ENCODE results near the gene CACFD1.

Gene CACFD1

GRCh38 chr9:133502112-133502511 is 42.3 kb downstream of the CACFD1 start:
- no peak for DNase-seq (ENCODE audit: low read depth)

DNA sequence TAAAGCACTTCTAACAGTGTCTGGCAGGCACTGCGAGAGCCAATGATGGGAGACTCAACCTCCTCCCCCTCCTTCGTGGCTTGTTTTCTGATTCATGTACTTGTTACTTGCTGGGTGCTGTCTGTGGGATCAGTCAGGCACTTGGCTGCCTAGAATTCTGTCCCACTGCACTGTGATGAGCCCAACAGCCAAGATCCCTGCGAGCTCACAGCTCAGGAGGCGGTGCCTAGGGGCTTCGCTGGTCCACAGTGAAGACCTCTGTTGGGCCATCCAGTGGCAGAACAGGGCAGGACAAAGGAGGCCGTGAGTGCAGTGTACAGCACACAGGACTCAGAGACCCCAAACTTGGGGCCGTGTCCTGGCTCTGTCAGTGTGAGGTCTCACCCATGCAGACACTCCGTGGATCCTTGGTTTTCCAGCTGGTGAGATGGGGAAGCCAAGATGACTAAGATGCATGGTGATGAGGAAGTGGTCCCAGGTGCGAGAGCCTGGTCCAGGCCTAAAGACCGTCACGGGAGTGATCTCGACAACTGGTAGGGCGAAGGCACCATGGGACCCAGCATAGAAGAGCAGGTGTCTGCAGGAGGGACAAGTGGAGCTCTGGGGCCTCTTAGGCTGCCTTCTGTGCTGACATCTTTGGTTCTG is 45.5 kb downstream of the CACFD1 start:
- DNase-seq (ENCODE audit: low read depth), result no peak

GRCh38 chr9:133505901-133506652 is 46.3 kb downstream of the CACFD1 start:
- no peak for DNase-seq (ENCODE audit: low read depth)

DNA sequence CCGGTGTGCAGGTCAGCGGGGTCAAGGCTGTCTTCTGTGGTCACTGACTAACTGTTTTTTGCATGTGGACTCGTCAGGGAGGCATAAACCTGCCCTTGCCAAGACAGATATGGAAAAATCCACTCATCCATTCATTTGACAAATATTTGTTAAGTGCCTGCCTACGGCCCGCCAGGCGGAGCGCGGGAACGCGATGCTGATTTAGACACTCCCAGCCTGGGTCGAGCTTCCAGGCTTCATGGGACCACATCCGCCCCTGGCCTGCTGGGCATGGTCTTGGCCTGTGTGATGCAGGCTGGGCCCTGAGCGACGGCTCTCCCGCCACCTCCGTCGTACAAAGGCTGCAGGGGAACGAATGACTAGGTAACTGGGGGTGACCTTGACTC is 46.9 kb downstream of the CACFD1 start:
- DNase-seq (ENCODE audit: low read depth), result no peak

DNA sequence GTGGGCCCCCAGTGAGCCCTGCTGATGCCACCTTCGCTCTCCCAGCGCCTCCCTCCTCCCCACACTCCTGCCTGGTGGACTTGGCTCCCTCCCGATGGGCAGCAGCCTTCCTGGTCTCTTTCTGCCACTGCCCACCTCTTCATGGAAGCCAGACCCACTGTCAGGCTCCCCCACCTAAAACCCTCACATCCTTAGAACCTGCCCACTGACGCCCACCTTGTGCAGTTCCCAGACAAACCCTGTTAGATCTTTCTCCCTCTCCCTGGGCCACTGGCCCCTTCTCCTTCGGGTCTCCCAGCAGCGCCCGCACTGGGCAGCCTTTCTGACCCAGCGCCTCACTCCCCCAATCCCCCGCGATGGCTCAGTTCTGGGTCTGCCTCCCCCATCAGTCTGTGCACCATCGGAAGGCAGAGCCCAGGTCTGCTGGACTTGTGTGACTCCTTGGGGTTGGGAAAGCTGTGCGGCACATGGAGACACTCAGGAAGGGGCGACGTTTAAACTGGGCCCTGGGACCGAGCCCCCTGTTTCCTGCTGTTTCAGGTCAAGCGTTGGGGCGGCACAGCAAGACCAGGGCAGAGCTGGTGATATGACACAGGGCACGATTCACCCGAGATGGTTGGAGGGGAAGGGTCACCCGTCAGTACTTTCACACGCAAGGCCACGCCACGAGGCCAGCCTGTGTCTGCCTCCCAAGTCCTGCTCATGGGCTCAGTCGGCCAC is 47.6 kb downstream of the CACFD1 start:
- DNase-seq (ENCODE audit: low read depth), result no peak

- no peak for DNase-seq (ENCODE audit: low read depth)
These were observed 48.3 kb downstream of the CACFD1 start for GRCh38 chr9:133508046-133508445.

- no peak for DNase-seq (ENCODE audit: low read depth)
These were observed 49.7 kb downstream of the CACFD1 start for GRCh38 chr9:133509179-133510083.

DNA sequence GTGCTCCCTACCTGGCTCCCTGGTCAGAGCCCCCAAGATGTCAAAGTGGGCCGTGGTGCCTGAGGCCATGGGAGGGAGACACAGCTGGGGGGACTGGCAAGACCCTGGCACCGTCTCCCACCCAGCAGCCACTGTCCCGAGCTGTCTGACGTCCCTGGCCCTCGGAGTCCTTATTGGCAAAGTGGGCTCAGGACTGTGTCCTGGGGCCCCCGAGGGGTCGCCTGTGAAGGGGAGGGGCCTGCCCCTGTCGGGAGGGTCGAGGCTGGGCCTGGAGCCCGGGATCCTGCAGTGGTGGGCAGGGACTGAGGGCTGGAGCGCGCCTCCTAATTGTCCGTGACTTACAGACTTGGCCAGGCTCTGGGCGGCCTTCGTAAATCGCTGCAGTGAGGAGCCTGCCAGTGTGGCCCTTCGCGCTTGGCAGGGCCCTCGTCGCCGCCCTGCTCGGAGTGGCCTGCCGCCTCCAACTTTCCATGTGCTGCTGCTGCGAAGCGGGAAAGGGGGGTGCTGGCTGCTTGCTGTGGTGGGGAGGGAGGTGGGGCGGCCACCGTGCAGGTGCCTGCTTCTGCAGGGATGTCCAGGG is 51.2 kb downstream of the CACFD1 start:
- DNase-seq (ENCODE audit: low read depth), result no peak

GRCh38 chr9:133511607-133512006 is 51.8 kb downstream of the CACFD1 start:
- no peak for DNase-seq (ENCODE audit: low read depth)

DNA sequence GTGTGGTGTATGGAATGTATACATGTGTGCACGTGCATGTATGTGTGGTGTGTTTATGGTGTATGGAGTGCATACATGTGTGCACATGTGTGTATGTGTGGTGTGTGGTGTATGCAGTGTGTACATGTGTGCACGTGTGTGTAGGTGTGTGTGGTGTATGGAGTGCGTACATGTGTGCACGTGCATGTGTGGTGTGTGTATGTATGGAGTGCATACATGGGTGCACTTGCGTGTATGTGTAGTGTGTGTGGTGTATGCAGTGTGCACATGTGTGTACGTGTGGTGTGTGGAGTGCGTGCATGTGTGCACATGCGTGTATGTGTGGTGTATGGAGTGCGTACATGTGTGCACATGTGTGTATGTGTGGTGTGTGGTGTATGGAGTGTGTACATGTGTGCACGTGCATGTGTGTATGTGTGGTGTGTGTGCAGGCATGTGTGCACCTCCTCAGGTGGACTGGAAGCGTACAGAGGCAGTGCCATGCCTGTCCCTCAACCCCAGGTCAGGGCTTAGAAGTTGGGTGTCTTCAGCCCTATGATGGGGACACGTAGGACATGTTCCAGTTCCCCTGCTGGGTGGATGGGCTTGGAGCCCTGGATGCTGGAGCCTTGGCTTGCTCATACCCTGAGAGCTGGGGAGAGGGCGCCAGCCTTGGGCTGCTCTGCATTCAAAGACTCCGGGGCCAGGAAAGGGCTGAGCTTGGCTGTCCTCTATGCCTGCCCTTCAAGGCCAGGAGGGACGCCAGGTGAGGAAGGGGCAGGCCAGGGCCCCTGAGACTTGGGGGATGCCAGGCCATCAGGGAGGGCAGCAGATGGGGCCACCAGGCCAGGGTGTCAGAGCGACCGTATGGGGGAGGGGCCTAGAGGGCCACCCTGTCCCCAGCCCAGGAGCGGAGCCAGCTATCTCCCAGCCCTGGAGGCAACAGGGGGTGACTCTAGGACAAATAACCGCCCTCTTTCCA is 52.8 kb downstream of the CACFD1 start:
- DNase-seq (ENCODE audit: low read depth), result no peak

GRCh38 chr9:133513214-133514100 is 53.7 kb downstream of the CACFD1 start:
- DNase-seq (ENCODE audit: low read depth), result no peak

GRCh38 chr9:133514460-133515239 is 54.9 kb downstream of the CACFD1 start:
- no peak for DNase-seq (ENCODE audit: low read depth)

GRCh38 chr9:133515240-133515610 is 55.4 kb downstream of the CACFD1 start:
- DNase-seq (ENCODE audit: low read depth), result no peak

DNA sequence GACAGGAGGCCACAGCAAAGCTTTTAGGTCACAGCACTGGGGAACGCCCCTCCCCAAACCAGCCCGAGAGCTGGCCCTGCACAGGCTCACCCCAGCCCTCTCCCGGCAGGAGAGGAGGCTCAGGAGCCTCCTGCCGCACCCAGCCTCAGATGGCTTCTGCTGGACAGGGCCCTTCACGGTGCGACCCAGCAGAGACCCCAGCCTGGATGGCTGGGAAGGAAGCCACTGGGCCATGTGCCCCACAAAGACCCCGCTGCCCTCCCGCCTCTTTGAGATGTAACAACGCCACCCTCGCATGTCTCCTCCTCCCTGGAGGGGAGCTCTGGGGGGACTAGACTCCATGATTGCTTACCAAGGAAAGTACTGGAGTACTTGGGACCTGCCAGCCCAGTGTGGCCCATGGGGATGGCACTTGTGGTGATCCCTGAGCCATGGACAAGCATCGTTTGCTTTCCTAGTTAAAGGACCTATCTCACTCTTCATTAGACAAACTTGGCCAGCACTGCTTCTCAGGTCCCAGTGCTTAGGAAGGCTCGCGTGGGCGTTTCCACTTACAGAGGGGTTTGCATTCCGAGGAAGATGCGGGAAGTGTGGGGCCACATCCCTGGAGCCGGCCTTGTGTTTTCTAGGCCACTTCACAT is 56.0 kb downstream of the CACFD1 start:
- no peak for DNase-seq (ENCODE audit: low read depth)

DNA sequence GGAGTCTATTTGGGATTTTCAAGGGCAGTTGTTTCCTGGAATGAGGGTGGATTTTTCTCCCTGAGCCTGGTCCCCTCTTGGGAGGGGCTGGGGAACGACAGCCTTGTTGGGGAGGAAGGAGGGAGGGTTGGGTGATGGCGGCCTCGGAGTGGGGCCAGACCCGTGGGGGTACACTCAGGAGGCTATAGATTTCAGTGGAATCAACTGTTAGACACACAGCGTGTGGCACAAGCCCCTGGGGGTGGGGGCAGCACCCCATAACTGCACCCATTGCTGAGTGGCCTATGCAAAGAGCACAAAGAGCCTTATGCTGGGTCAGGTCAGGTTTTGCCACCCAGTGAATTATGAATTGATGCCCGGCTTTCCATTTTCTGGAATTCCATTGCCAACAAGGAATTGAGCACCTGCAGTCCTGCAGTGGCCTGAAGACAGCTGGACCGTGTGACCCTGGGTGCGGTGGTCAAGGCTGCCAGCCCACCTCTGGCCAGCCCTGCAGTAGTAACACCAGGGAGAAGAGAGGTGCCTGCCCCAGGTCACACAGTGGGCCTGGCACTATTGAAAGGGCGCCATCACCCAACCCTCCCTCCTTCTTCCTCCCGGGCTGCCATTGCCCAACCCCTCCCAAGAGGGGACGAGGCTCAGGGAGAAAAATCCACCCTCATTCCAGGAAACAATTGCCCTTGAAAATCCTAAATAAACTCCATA is 56.6 kb downstream of the CACFD1 start:
- DNase-seq (ENCODE audit: low read depth), result no peak

- DNase-seq (ENCODE audit: low read depth), result no peak
These were observed 57.2 kb downstream of the CACFD1 start for GRCh38 chr9:133516961-133517350.

DNA sequence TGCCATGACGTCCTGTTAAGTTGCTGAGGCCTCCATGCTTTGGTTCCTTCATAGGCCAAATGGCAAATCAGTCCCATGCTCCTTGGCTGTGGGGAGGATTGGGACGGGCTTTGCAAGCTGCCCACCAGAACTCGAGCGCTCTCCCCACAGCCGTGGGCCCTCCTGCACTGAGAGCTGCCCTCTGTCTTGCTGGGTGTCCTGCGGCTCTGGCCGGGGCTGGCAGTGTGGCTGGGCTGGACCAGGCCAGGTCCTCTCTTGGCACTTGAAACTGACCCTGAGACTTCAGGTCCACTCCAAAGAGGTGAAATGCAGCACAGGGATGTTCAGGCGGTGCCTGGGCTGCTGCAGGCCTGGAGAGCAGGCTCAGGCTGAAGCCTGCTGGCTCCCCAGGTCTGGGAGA is 57.9 kb downstream of the CACFD1 start:
- no peak for DNase-seq (ENCODE audit: low read depth)

DNA sequence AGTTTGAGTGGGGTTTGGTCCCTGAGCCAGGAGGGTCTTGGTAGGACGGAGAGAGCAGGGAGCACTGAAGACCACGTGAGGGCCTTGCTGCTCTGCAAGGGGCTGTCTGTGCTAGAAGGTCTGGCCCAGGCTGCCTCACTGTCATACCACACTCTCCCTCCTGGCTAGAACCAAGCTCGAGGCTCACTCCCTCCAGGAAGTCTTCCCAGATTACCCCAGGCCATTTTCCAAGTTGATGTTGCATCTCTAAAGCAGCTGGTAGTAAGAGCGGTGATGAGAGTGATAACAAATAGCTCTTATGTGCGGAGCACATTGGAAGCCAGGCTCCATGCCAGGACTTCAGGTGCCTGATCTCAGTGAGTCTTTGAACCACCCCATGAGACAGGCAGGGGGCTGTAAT is 58.4 kb downstream of the CACFD1 start:
- DNase-seq (ENCODE audit: low read depth), result no peak

Measured in stimulated activated CD8-positive, alpha-beta memory T cell treated with anti-CD3 and anti-CD28 coated beads, Interleukin-12 subunit alpha, Interleukin-12 subunit beta, amount 100 ng/mL, for 4 hours (primary cell).